ENCODE measurements around the gene MRPS18C. TPM values are rescaled to one million over a fixed set of nuclear protein-coding genes. Genes with fewer than 3 reads are reported as not detected.

The MRPS18C gene
- total and polyA plus RNA-seq, 2 of the 4 experiments (the other 2 are of a cell fraction): 8.6 to 12.2 TPM

GRCh38 chr4:83486457-83487129 is 30.7 kb downstream of the MRPS18C start:
- TF ChIP-seq RCOR1 (IDR thresholded peaks at IDR 0.05; ENCODE audit: insufficient replicate concordance, low read length) (no peak), CTCF (conservative IDR thresholded peaks at IDR 0.05; ENCODE audit: low read depth, low read length) (no peak), NFE2L2 (IDR thresholded peaks at IDR 0.05; ENCODE audit: low read depth, low read length) (no peak), FOS (IDR thresholded peaks at IDR 0.05; ENCODE audit: low read depth, low read length) (no peak), POLR2A (IDR thresholded peaks at IDR 0.05; ENCODE audit: low read depth, low read length) (no peak), ELK1 (IDR thresholded peaks at IDR 0.05; ENCODE audit: borderline replicate concordance, low read depth, low read length) (no peak), MAZ (IDR thresholded peaks at IDR 0.05; ENCODE audit: borderline replicate concordance, low read depth, low read length) (no peak), USF2 (IDR thresholded peaks at IDR 0.05; ENCODE audit: low read depth, low read length) (no peak), CHD1 (IDR thresholded peaks at IDR 0.05; ENCODE audit: low read depth, low read length) (no peak), BHLHE40 (IDR thresholded peaks at IDR 0.05; ENCODE audit: low read depth, low read length) (no peak), CEBPB (IDR thresholded peaks at IDR 0.05; ENCODE audit: low read depth, low read length) (no peak), RAD21 (IDR thresholded peaks at IDR 0.05; ENCODE audit: low read length) (no peak), RFX5 (IDR thresholded peaks at IDR 0.05; ENCODE audit: low read depth, low read length) (no peak), MAFK (IDR thresholded peaks at IDR 0.05; ENCODE audit: low read depth, low read length) (no peak)
- no CpG with 5 or more reads among the region's 3 CpGs for WGBS, 2 experiments (ENCODE audit: extremely low coverage in 2 of 2, insufficient read length in 1 of 2)
- H2AFZ ChIP-seq (replicated peaks; ENCODE audit: low read length, poor library complexity): no peak overlapping the region
- H3K56ac ChIP-seq (ENCODE audit: extremely low read depth, insufficient read depth, low read length): no peak overlapping the region
- no peak overlapping the region for H2BK15ac ChIP-seq (ENCODE audit: low read depth, low read length)
- no peaks in the 10 kb centered on the region for H3K9me3 ChIP-seq (ENCODE audit: control insufficient read depth, insufficient read depth, low read length)
- no peaks in the 10 kb centered on the region for H3K27me3 ChIP-seq (ENCODE audit: control insufficient read depth, insufficient read depth, low read length)
- dilution Hi-C loops (cut with HindIII; ENCODE audit: low sequenced_read_pairs, unreplicated experiment): no loop called here
- H3K36me3 ChIP-seq (ENCODE audit: control insufficient read depth, insufficient read depth, low read length): no peaks in the 10 kb centered on the region
- POLR2A ChIA-PET (ENCODE audit: unreplicated experiment): no interaction called here
- no peak overlapping the region for H3K18ac ChIP-seq (ENCODE audit: low read depth, low read length)
- H3K4me3 ChIP-seq (ENCODE audit: insufficient read depth, low read depth, low read length): no peak overlapping the region
- H4K5ac ChIP-seq (ENCODE audit: low read depth, low read length): no peak overlapping the region
- no peaks in the 10 kb centered on the region for H4K20me1 ChIP-seq (ENCODE audit: insufficient read depth, low read length)
- H3K23ac ChIP-seq (ENCODE audit: low read depth, low read length): no peak overlapping the region
- CTCF ChIA-PET: no interaction called here
- in situ Hi-C loops (cut with MboI; ENCODE audit: low sequenced_read_pairs): no loop called here
- no peaks in the 10 kb centered on the region for H3K4me1 ChIP-seq (ENCODE audit: control insufficient read depth, insufficient read depth, low read length)
- H2BK20ac ChIP-seq (ENCODE audit: low read depth, low read length): no peak overlapping the region
- H2AK9ac ChIP-seq (replicated peaks; ENCODE audit: low read depth, low read length, poor library complexity): no peak overlapping the region
- H3K27ac ChIP-seq (ENCODE audit: insufficient read depth, low read length): no peak overlapping the region
- DNase-seq: no peak
- H2BK120ac ChIP-seq (ENCODE audit: low read depth, low read length): no peak overlapping the region
- H3K4me2 ChIP-seq (ENCODE audit: low read depth, low read length): no peak overlapping the region
- no peak overlapping the region for H3K4ac ChIP-seq (ENCODE audit: low read depth, low read length)
- no peaks in the 10 kb centered on the region for H3K9me1 ChIP-seq (ENCODE audit: insufficient read depth, low read length)
- no TSS peak for BruUV-seq (replicated peaks)
- no peak overlapping the region for H3K14ac ChIP-seq (replicated peaks; ENCODE audit: low read depth, low read length)
- H3K9ac ChIP-seq (ENCODE audit: low read depth, low read length): no peak overlapping the region
- no peak overlapping the region for H4K8ac ChIP-seq (ENCODE audit: low read depth in 2 of 2, low read length in 2 of 2)
- H4K91ac ChIP-seq (ENCODE audit: insufficient read depth, low read depth, low read length): no peak overlapping the region
- intact Hi-C loops (cut with micrococcal nuclease): no loop called here
- peaks cover 4 to 17% of the 10 kb centered on the region in 2 experiments; a peak in 3 of 4 replicates for H3K79me1 ChIP-seq (ENCODE audit: low read depth in 1 of 2, low read length in 2 of 2)
- H2BK5ac ChIP-seq (ENCODE audit: low read depth, low read length, poor library complexity, severe bottlenecking): no peak overlapping the region
- no peak overlapping the region for H2AK5ac ChIP-seq (ENCODE audit: low read depth, low read length)
- ATAC-seq (ENCODE audit: low read depth): no peak

All from IMR-90 (cell line).